Endothelial cell (in vitro differentiated cells): ENCODE measurements around the gene FAM193A. TPM values are rescaled to one million over a fixed set of nuclear protein-coding genes. Genes with fewer than 3 reads are reported as not detected.

Experiments
- DNase-seq: peaks from one replicate; pipeline ENCODE4 v3.0.0; 2021; ENCODE audit warnings: low spot score
- H3K27ac Mint-ChIP-seq: one replicate; pipeline ENCODE4 v1.8.0; 2021; ENCODE audit warnings: mixed read lengths, inconsistent platforms; ENCODE audit not compliant: unreplicated experiment
- H3K27me3 Mint-ChIP-seq: one replicate; pipeline ENCODE4 v1.8.0; 2021; ENCODE audit warnings: mild to moderate bottlenecking, moderate library complexity, mixed read lengths, inconsistent platforms; ENCODE audit not compliant: unreplicated experiment
- H3K36me3 Mint-ChIP-seq: one replicate; pipeline ENCODE4 v1.8.0; 2021; ENCODE audit warnings: mild to moderate bottlenecking, low read depth, mixed read lengths, inconsistent platforms; ENCODE audit not compliant: unreplicated experiment
- H3K4me1 Mint-ChIP-seq: one replicate; pipeline ENCODE4 v1.8.0; 2021; ENCODE audit warnings: mild to moderate bottlenecking, mixed read lengths, inconsistent platforms; ENCODE audit not compliant: unreplicated experiment
- H3K4me3 Mint-ChIP-seq: one replicate; pipeline ENCODE4 v1.8.0; 2021; ENCODE audit warnings: mild to moderate bottlenecking, mixed read lengths, inconsistent platforms; ENCODE audit not compliant: unreplicated experiment
- H3K9me3 Mint-ChIP-seq: one replicate; pipeline ENCODE4 v1.8.0; 2021; ENCODE audit warnings: mixed read lengths, inconsistent platforms; ENCODE audit not compliant: unreplicated experiment
- CTCF ChIP-seq: fragments of 200-600 bp; sonication (generic); IDR thresholded peaks from one replicate; pipeline ENCODE4 v1.5.0; 2021; ENCODE audit warnings: antibody characterized with exemption; ENCODE audit not compliant: unreplicated experiment
- total RNA-seq: library from RNA; stranded (reverse); fragmentation: NEBNext Ultra II Directional; extraction: Animal tissue kit (Norgen Biotek cat#: 25700); gene quantifications from one replicate; pipeline ENCODE4 v1.2.1, GENCODE V29; 2021; ENCODE audit not compliant: unreplicated experiment

Gene FAM193A
- total RNA-seq, 1 donor from 2014 or later: 33.7 TPM

- no peak for DNase-seq
- no peaks in the 10 kb centered on the region for H3K27me3 Mint-ChIP-seq
- H3K4me3 Mint-ChIP-seq: peak overlapping the region; percentile 19
- no peaks in the 10 kb centered on the region for H3K9me3 Mint-ChIP-seq
- H3K27ac Mint-ChIP-seq: peak overlapping the region; percentile 22
- H3K4me1 Mint-ChIP-seq: no peaks in the 10 kb centered on the region
- peaks cover 25% of the 10 kb centered on the region for H3K36me3 Mint-ChIP-seq
- no peak for TF ChIP-seq CTCF
Measured at GRCh38 chr4:2500547-2500946, 35.9 kb upstream of the FAM193A start.

- no peak for DNase-seq
- Mint-ChIP-seq H3K36me3 (peaks cover 25% of the 10 kb centered on the region), H3K9me3 (no peaks in the 10 kb centered on the region), H3K27me3 (no peaks in the 10 kb centered on the region), H3K4me1 (no peaks in the 10 kb centered on the region), H3K4me3 (peak overlapping the region; percentile 19), H3K27ac (no peak overlapping the region)
- no peak for TF ChIP-seq CTCF
Measured at GRCh38 chr4:2501034-2501594, 35.3 kb upstream of the FAM193A start.

GRCh38 chr4:2503809-2504208 is 32.6 kb upstream of the FAM193A start:
- peaks cover 29% of the 10 kb centered on the region for H3K36me3 Mint-ChIP-seq
- no peak overlapping the region for H3K27ac Mint-ChIP-seq
- H3K4me1 Mint-ChIP-seq: peaks cover 10% of the 10 kb centered on the region

GRCh38 chr4:2507259-2507658 is 29.2 kb upstream of the FAM193A start:
- H3K9me3 Mint-ChIP-seq: no peaks in the 10 kb centered on the region
- peak overlapping the region; percentile 12 for H3K27ac Mint-ChIP-seq
- peaks cover under 1% of the 10 kb centered on the region for H3K27me3 Mint-ChIP-seq
- TF ChIP-seq CTCF: no peak
- H3K36me3 Mint-ChIP-seq: peaks cover 30% of the 10 kb centered on the region
- peaks cover 10% of the 10 kb centered on the region for H3K4me1 Mint-ChIP-seq
- DNase-seq: no peak
- no peak overlapping the region for H3K4me3 Mint-ChIP-seq

More at GRCh38 chr4:2503809-2504208, 32.6 kb upstream of the FAM193A start:
- Mint-ChIP-seq H3K4me3 (no peak overlapping the region), H3K9me3 (no peaks in the 10 kb centered on the region), H3K27me3 (no peaks in the 10 kb centered on the region)
- no peak for DNase-seq
- TF ChIP-seq CTCF: no peak

- peaks cover 2% of the 10 kb centered on the region for H3K27me3 Mint-ChIP-seq
- no peak overlapping the region for H3K4me3 Mint-ChIP-seq
- H3K27ac Mint-ChIP-seq: no peak overlapping the region
- peaks cover 31% of the 10 kb centered on the region for H3K36me3 Mint-ChIP-seq
- no peaks in the 10 kb centered on the region for H3K9me3 Mint-ChIP-seq
- TF ChIP-seq CTCF: no peak
- peaks cover 10% of the 10 kb centered on the region for H3K4me1 Mint-ChIP-seq
- no peak for DNase-seq
Measured at GRCh38 chr4:2507855-2508254, 28.6 kb upstream of the FAM193A start.
